ENCODE data around the gene RNF149. TPM values are rescaled to one million over a fixed set of nuclear protein-coding genes. Genes with fewer than 3 reads are reported as not detected.
A peak's percentile ranks its signal among the peaks of the same experiment; 100 is the strongest.

Gene RNF149
- total and polyA plus RNA-seq, 9 of the 15 experiments (the other 6 are each of a cell fraction or from before 2014, with no cell fraction given) = 9.0 to 31.5 (median 22.8) TPM

DNA sequence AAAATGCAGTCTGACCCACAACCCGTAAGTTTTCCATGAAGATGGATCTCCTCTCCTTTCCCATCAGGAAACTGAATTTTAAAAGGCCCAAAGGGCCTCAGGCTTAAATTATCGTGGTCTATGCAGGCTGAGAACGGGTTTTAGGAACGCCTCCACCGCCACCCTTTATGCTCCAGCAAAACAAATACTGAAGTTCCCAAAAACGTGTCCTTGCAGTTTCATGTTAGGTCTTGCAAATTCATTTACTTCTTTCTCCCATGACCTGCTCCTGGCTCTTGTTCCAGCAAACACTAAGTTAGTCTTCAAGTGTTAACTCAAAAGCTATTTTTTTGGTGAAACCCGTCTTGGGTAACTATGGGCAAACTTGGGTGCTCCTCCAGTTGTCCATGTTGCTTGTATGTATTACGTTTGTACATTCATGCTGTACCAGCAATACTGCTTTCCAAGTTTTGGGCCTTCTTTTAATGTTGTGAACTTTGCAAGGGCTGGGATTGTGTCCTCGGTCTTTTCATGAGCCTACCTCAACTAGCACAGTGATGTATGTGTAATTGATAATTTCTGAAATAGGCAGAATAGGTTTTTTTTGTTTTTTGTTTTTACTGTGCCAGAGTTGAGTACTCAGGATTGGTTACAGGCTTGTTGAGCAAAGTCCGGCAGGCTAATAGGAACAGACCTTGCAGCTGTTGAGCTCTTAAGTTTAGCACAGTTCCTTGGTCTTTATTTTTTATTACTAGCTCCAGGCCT lies 1.8 kb upstream of the RNF149 start:
- ChIA-PET POLR2A (interaction anchor here (1.8 kb wide), 1 partner anchor 11 kb away, joined by 9 read pairs; no protein-coding TSS in a partner anchor), CTCF (ENCODE audit: low intra/inter-chr PET ratio) (no interaction called here)
- H3K36me3 ChIP-seq (ENCODE audit: control insufficient read depth, insufficient read depth, low read length) = peaks cover 14% of the 10 kb centered on the region
- ATAC-seq (no peak), DNase-seq (ENCODE audit: extremely low read depth in 1 of 4, low spot score in 3 of 4) (no peak), FAIRE-seq (no peak)
- no peak overlapping the region for H3K4me2 ChIP-seq (ENCODE audit: insufficient read depth, low read length)
- in situ Hi-C loops (cut with MboI) = no loop called here
- H3K4me3 ChIP-seq = no peak overlapping the region
- no peaks in the 10 kb centered on the region for H3K27me3 ChIP-seq (ENCODE audit: control insufficient read depth in 2 of 2, insufficient read depth in 2 of 2, low read length in 2 of 2)
- no peaks in the 10 kb centered on the region for H3K9me1 ChIP-seq (ENCODE audit: control insufficient read depth, insufficient read depth, low read length)
- H3K27ac ChIP-seq (ENCODE audit: extremely low read depth, low read depth, low read length) = no peak overlapping the region
- no peak overlapping the region for H3K9ac ChIP-seq (ENCODE audit: insufficient read depth in 1 of 2, low read depth in 2 of 2, low read length in 2 of 2)
- peaks cover 16 to 24% of the 10 kb centered on the region in 2 experiments; a peak in 4 of 5 replicates for H3K4me1 ChIP-seq (replicated peaks in 1 of 2; ENCODE audit: control insufficient read depth in 2 of 2, insufficient read depth in 2 of 2, low read length in 2 of 2)
- intact Hi-C loops (cut with micrococcal nuclease) = no loop called here
- H2AFZ ChIP-seq (ENCODE audit: low read depth, low read length) = peak overlapping the region; percentile 99
- 70% methylated on average over 10 of the region's 10 CpGs for WGBS (ENCODE audit: insufficient coverage, low coverage, missing lambda C conversion rate)
- TF ChIP-seq ZNF174 (CRISPR knock-in tag; IDR thresholded peaks at IDR 0.05) (no peak), CHD2 (IDR thresholded peaks at IDR 0.05; ENCODE audit: low read depth, low read length) (no peak), LCOR (CRISPR knock-in tag; IDR thresholded peaks at IDR 0.05) (no peak), GATA2 (CRISPR knock-in tag; IDR thresholded peaks at IDR 0.05) (no peak), CBFA2T3 (IDR thresholded peaks at IDR 0.05) (no peak), PHTF2 (CRISPR knock-in tag; IDR thresholded peaks at IDR 0.05) (no peak)
- TF ChIP-seq, protein P1, sequence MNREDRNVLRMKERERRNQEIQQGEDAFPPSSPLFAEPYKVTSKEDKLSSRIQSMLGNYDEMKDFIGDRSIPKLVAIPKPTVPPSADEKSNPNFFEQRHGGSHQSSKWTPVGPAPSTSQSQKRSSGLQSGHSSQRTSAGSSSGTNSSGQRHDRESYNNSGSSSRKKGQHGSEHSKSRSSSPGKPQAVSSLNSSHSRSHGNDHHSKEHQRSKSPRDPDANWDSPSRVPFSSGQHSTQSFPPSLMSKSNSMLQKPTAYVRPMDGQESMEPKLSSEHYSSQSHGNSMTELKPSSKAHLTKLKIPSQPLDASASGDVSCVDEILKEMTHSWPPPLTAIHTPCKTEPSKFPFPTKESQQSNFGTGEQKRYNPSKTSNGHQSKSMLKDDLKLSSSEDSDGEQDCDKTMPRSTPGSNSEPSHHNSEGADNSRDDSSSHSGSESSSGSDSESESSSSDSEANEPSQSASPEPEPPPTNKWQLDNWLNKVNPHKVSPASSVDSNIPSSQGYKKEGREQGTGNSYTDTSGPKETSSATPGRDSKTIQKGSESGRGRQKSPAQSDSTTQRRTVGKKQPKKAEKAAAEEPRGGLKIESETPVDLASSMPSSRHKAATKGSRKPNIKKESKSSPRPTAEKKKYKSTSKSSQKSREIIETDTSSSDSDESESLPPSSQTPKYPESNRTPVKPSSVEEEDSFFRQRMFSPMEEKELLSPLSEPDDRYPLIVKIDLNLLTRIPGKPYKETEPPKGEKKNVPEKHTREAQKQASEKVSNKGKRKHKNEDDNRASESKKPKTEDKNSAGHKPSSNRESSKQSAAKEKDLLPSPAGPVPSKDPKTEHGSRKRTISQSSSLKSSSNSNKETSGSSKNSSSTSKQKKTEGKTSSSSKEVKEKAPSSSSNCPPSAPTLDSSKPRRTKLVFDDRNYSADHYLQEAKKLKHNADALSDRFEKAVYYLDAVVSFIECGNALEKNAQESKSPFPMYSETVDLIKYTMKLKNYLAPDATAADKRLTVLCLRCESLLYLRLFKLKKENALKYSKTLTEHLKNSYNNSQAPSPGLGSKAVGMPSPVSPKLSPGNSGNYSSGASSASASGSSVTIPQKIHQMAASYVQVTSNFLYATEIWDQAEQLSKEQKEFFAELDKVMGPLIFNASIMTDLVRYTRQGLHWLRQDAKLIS (CRISPR knock-in tag; IDR thresholded peaks at IDR 0.05) = no peak
- TF ChIP-seq, protein P2, sequence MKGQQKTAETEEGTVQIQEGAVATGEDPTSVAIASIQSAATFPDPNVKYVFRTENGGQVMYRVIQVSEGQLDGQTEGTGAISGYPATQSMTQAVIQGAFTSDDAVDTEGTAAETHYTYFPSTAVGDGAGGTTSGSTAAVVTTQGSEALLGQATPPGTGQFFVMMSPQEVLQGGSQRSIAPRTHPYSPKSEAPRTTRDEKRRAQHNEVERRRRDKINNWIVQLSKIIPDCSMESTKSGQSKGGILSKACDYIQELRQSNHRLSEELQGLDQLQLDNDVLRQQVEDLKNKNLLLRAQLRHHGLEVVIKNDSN (CRISPR knock-in tag; IDR thresholded peaks at IDR 0.05) = no peak
- TF ChIP-seq, protein P3, sequence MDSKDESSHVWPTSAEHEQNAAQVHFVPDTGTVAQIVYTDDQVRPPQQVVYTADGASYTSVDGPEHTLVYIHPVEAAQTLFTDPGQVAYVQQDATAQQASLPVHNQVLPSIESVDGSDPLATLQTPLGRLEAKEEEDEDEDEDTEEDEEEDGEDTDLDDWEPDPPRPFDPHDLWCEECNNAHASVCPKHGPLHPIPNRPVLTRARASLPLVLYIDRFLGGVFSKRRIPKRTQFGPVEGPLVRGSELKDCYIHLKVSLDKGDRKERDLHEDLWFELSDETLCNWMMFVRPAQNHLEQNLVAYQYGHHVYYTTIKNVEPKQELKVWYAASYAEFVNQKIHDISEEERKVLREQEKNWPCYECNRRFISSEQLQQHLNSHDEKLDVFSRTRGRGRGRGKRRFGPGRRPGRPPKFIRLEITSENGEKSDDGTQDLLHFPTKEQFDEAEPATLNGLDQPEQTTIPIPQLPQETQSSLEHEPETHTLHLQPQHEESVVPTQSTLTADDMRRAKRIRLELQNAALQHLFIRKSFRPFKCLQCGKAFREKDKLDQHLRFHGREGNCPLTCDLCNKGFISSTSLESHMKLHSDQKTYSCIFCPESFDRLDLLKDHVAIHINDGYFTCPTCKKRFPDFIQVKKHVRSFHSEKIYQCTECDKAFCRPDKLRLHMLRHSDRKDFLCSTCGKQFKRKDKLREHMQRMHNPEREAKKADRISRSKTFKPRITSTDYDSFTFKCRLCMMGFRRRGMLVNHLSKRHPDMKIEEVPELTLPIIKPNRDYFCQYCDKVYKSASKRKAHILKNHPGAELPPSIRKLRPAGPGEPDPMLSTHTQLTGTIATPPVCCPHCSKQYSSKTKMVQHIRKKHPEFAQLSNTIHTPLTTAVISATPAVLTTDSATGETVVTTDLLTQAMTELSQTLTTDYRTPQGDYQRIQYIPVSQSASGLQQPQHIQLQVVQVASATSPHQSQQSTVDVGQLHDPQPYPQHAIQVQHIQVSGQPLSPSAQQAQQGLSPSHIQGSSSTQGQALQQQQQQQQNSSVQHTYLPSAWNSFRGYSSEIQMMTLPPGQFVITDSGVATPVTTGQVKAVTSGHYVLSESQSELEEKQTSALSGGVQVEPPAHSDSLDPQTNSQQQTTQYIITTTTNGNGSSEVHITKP (IDR thresholded peaks at IDR 0.05; ENCODE audit: partially characterized antibody) = no peak
- TF ChIP-seq, protein P4, sequence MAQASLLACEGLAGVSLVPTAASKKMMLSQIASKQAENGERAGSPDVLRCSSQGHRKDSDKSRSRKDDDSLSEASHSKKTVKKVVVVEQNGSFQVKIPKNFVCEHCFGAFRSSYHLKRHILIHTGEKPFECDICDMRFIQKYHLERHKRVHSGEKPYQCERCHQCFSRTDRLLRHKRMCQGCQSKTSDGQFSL (CRISPR knock-in tag; IDR thresholded peaks at IDR 0.05) = no peak
- TF ChIP-seq, protein P4 (tag; IDR thresholded peaks at IDR 0.05) = no peak
- H4K20me1 ChIP-seq (replicated peaks; ENCODE audit: control insufficient read depth, insufficient read depth, low read length) = peaks cover 19% of the 10 kb centered on the region
- H3K9me3 ChIP-seq (replicated peaks; ENCODE audit: control insufficient read depth, insufficient read depth, low read depth, low read length) = no peaks in the 10 kb centered on the region
- BruUV-seq (replicated peaks) = no TSS peak
- H3K79me2 ChIP-seq (ENCODE audit: control insufficient read depth, insufficient read depth, low read length) = peaks cover 33% of the 10 kb centered on the region
